IPS-18a (cell line): ENCODE results near the gene ATG9A.

Experiments
- H3K27ac ChIP-seq: one replicate; pipeline ENCODE4 v1.5.1; 2013; ENCODE audit warnings: low read length
- H3K27me3 ChIP-seq: one replicate; pipeline ENCODE4 v1.6.1; 2013; ENCODE audit warnings: mild to moderate bottlenecking, low read length; ENCODE audit not compliant: control insufficient read depth, insufficient read depth
- H3K36me3 ChIP-seq: one replicate; pipeline ENCODE4 v1.6.1; 2013; ENCODE audit warnings: low read depth, low read length; ENCODE audit not compliant: control insufficient read depth
- H3K4me1 ChIP-seq: one replicate; pipeline ENCODE4 v1.6.1; 2013; ENCODE audit warnings: low read depth, low read length; ENCODE audit not compliant: control insufficient read depth
- H3K4me3 ChIP-seq: one replicate; pipeline ENCODE4 v1.5.1; 2013; ENCODE audit warnings: low read length
- H3K9ac ChIP-seq: one replicate; pipeline ENCODE4 v1.6.1; 2013; ENCODE audit warnings: mild to moderate bottlenecking, low read length, moderate library complexity
- H3K9me3 ChIP-seq: one replicate; pipeline ENCODE4 v1.6.1; 2013; ENCODE audit warnings: low read depth, low read length; ENCODE audit not compliant: control insufficient read depth

The ATG9A gene, protein sequence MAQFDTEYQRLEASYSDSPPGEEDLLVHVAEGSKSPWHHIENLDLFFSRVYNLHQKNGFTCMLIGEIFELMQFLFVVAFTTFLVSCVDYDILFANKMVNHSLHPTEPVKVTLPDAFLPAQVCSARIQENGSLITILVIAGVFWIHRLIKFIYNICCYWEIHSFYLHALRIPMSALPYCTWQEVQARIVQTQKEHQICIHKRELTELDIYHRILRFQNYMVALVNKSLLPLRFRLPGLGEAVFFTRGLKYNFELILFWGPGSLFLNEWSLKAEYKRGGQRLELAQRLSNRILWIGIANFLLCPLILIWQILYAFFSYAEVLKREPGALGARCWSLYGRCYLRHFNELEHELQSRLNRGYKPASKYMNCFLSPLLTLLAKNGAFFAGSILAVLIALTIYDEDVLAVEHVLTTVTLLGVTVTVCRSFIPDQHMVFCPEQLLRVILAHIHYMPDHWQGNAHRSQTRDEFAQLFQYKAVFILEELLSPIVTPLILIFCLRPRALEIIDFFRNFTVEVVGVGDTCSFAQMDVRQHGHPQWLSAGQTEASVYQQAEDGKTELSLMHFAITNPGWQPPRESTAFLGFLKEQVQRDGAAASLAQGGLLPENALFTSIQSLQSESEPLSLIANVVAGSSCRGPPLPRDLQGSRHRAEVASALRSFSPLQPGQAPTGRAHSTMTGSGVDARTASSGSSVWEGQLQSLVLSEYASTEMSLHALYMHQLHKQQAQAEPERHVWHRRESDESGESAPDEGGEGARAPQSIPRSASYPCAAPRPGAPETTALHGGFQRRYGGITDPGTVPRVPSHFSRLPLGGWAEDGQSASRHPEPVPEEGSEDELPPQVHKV

DNA sequence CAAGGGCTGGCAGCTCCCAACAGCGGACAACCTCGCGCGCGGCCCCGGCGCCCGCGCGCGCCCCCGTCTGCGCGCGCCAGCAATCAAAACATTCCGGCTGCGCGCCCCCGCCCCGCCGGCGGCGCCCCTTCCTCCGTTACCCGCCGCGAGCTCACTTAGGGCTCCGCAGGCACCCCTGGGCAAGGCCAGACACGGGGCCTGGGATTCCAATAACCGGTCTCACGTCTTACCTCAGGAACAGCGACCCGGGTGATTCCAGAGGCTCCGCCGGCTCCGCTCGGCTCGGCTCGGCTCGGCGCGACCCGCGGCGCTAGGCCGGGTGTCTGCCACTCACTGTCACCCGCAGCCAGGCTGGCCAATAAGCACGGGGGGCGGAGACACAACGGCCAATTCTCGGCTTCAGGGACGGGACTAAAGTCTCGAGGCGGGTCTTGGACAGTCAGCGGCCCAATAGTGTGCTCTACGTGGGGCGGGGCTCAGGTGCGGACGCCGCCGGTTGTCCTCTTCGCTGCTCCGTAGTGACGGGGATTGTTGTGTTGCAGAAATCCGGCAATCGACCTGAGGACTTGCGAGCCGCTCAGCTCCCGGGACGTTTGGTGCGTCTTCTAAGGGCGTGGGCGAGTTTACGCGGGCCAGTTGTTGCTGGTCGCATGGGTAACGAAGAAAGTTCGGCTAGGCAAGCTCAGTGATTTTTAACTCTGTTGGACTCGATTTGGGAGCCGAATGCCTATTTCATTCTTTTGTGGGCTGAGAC is at the start of gene ATG9A, which contains the start of gene ANKZF1:
ATG9A (minus strand) TSS at position 332 of the 754 bp plus-strand sequence. CDS start 1,612 bp downstream, outside the sequence.
ANKZF1 (plus strand) TSS at position 502 of the 754 bp plus-strand sequence. CDS start 452 bp downstream, outside the sequence.
- H3K9me3 ChIP-seq, result no peaks in the 10 kb centered on the region
- no peaks in the 10 kb centered on the region for H3K27me3 ChIP-seq
- H3K36me3 ChIP-seq, result peaks cover 29% of the 10 kb centered on the region
- peak within 1 kb of the TSS; percentile 95 for H3K9ac ChIP-seq
- H3K4me3 ChIP-seq, result peak within 1 kb of the TSS; percentile 98
- peaks cover 3% of the 10 kb centered on the region for H3K4me1 ChIP-seq
- H3K27ac ChIP-seq, result peak within 1 kb of the TSS; percentile 83

DNA sequence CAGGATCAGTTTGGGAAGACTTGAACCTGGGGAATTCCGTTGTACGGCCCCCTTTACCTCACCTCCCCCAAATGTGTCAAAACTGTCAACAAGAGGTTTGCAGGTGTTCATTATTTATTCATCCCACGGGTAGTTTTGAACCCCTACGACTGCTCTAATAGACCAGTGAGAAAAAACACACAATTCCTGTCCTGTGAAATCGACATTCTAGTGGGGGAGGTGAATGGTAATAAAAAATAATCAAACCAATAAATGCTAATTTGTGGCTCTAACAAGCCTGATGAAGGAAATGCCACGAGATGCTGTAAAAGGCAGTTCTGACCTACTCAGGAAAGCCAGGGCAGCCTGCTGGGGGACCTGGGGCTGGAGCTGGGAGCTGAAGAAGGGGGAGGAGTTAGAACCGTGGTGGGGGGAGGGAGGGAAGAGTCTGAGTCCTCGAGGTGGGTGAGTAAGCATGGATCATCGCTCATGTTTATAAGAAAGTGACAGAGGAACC is 49.3 kb upstream of the ATG9A start:
- no peaks in the 10 kb centered on the region for H3K36me3 ChIP-seq
- H3K4me1 ChIP-seq, result peaks cover 31% of the 10 kb centered on the region
- H3K4me3 ChIP-seq, result peak overlapping the region; percentile 57
- no peaks in the 10 kb centered on the region for H3K27me3 ChIP-seq
- H3K27ac ChIP-seq, result no peak overlapping the region
- no peaks in the 10 kb centered on the region for H3K9me3 ChIP-seq
- H3K9ac ChIP-seq, result peak overlapping the region; percentile 48

DNA sequence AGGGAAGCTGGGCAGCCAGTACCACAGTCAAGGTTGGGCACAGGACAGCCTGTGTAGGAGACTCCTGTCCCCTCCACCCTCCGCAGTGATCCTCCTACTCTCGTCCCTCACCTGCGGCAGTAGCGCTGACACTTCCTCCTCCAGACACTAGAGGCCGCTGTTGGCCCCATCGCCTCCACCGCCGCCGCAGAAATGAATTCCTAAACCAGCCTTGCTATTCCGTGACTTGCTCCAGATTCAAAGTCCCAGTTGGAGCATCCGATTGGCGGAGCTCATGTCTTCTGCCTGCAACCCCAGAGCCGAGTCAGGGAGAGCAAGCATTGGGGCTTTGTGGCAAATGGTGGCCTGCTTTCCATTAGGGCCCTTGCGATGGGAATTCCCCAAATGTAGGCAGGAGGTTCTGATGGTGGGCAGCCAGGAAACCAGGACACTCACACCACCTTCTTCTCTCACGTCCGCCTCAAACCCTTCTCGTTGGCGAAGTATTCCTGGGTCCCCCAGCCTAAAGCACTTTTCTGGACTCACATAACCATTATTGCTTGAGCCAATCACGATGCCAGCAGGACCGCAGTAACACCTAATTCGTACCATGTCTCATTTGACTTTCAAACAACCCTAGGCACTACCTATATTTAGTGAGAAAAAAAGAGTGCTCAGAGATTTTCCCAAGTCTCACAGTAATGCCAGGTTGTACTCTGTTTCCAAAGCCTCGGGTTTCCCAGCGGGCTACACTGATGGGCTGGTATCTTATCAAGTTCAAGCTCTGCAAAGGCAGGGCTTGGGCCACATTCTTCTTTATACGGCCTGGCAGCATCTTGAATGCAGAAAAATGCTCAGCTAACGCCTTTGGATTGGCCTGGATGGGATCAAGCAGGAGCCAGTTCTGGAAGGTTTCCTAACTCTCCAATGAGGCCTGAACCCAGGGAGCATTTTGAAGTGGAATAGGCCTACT is 48.5 kb upstream of the ATG9A start:
- H3K4me3 ChIP-seq, result peak overlapping the region; percentile 57
- H3K27ac ChIP-seq, result no peak overlapping the region

DNA sequence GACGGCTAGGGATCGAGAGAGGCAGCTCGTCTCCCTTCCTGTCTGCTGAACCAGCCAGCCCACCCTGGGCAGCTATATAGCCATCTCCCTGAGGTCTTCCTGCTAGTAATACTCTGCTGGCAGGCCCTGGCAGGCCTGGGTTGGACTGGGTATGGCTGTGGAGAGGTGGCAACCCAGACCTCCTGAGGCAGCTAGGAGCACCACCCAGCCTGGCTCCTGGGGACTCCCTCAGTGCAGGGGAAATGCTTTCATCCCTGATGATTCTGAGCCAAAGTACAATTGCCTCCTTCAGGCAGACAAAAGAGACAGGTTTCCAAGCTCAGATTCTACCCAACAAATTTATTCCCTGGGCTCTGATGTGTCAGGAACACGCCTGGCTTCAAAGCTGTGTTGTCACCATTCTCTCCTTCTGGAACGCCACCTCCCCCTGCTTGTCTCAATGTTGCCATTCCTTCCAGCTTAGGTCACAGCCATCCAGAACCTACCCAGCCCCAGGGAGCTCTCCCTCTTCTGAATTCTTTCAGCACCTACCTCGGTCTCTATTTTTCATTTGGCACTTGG is 45.0 kb upstream of the ATG9A start:
- Histone ChIP-seq H3K4me3 (no peak overlapping the region), H3K27ac (no peak overlapping the region), H3K27me3 (no peaks in the 10 kb centered on the region), H3K4me1 (peaks cover 25% of the 10 kb centered on the region), H3K36me3 (no peaks in the 10 kb centered on the region), H3K9me3 (no peaks in the 10 kb centered on the region), H3K9ac (no peak overlapping the region)

More for the DNA sequence above, 48.5 kb upstream of the ATG9A start:
- H3K9ac ChIP-seq, result no peak overlapping the region
- no peaks in the 10 kb centered on the region for H3K27me3 ChIP-seq
- H3K36me3 ChIP-seq, result no peaks in the 10 kb centered on the region
- peaks cover 31% of the 10 kb centered on the region for H3K4me1 ChIP-seq
- H3K9me3 ChIP-seq, result no peaks in the 10 kb centered on the region

DNA sequence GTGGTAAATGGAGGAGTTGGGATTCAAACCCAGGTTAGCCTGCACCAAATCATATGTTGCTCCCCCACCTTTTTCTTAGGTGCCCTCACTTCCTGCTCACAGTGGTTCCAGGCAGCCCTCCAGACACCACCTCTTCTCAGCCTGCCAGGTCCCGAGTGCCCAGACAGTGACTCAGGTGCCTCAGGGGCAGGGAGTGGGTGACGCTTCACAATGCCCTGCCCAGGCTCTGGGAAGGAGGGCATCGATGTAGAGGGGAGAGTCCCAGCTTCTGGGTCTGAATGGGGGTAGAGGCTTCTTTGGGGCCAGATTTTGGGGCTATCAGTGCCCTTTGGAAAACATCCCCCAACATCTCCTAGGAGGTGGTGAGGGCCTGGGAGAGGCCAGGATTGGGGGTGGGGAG is 44.5 kb upstream of the ATG9A start:
- Histone ChIP-seq H3K27ac (no peak overlapping the region), H3K27me3 (no peaks in the 10 kb centered on the region), H3K9ac (no peak overlapping the region), H3K4me3 (no peak overlapping the region), H3K9me3 (no peaks in the 10 kb centered on the region), H3K4me1 (peaks cover 25% of the 10 kb centered on the region), H3K36me3 (no peaks in the 10 kb centered on the region)

DNA sequence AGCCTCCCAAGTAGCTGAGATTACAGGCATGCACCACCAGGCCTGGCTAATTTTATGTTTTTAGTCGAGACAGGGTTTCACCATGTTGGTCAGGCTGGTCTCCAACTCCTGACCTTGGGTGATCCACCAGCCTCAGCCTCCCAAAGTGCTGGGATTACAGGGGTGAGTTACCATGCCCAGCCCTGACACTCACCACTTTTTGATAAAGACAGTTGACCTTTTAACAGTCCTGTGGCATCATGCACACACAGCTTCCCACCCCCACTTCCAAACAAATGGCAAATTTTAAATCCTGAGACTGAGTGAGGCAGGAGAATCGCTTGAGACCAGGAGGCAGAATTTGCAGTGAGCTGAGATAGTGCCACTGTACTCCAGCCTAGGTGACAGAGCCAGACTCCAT is 43.6 kb upstream of the ATG9A start:
- H3K4me1 ChIP-seq, result peaks cover 16% of the 10 kb centered on the region
- no peak overlapping the region for H3K9ac ChIP-seq
- no peaks in the 10 kb centered on the region for H3K36me3 ChIP-seq
- no peak overlapping the region for H3K4me3 ChIP-seq
- H3K9me3 ChIP-seq, result no peaks in the 10 kb centered on the region
- H3K27ac ChIP-seq, result no peak overlapping the region
- H3K27me3 ChIP-seq, result no peaks in the 10 kb centered on the region

DNA sequence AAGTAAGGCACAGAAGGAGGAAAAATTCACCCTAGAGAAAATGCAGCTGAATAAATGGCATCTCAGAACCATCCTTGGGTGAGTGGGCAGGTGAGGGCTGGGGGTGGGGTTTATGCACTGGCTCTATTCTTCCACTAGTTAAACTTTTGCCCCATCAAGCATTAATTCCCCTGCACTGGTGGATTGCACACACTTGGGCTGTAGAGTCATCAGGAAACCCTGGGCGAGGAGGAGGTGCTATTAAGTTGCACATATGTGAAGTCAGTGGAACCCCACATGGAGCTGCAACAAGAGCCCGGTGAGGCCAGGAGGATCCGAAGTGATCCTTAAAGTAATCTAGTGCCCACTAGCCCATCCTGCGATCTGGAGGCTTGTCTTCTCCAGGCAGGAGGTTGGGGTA is 42.9 kb upstream of the ATG9A start:
- no peak overlapping the region for H3K4me3 ChIP-seq
- no peaks in the 10 kb centered on the region for H3K9me3 ChIP-seq
- no peak overlapping the region for H3K9ac ChIP-seq
- no peak overlapping the region for H3K27ac ChIP-seq
- no peaks in the 10 kb centered on the region for H3K36me3 ChIP-seq
- no peaks in the 10 kb centered on the region for H3K27me3 ChIP-seq
- H3K4me1 ChIP-seq, result peaks cover 12% of the 10 kb centered on the region

DNA sequence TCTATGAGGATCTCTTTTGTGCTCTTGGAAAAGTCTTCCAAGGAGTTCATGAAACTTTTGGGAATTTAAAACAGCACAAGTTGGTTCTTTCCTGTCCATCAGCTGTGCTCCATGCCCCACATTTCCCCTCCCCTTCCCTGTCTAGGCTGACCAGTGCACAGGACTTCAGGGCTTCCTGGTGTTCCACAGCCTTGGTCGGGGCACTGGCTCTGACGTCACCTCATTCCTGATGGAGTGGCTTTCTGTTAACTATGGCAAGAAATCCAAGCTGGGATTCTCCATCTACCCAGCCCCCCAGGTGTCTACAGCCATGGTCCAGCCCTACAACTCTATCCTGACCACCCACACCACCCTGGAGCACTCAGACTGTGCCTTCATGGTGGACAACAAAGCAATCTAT is 41.6 kb upstream of the ATG9A start:
- Histone ChIP-seq H3K4me1 (peaks cover 10% of the 10 kb centered on the region), H3K9ac (no peak overlapping the region), H3K27ac (no peak overlapping the region), H3K36me3 (no peaks in the 10 kb centered on the region), H3K4me3 (no peak overlapping the region), H3K9me3 (no peaks in the 10 kb centered on the region), H3K27me3 (no peaks in the 10 kb centered on the region)

DNA sequence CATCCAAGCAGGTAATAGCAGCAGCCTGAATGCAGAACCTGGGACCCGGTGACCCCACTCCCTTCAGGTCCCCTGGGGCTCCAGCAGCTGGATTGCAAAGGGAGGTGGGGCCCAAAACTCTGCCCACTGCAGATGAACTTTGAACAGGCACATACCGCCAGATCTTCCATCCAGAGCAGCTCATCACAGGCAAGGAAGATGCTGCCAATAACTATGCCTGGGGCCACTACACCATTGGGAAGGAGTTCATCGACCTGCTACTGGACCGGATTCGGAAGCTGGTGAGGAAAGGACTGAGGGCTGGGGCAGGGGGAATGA is 40.6 kb upstream of the ATG9A start:
- H3K36me3 ChIP-seq, result no peaks in the 10 kb centered on the region
- H3K9me3 ChIP-seq, result no peaks in the 10 kb centered on the region
- H3K27ac ChIP-seq, result no peak overlapping the region
- no peak overlapping the region for H3K4me3 ChIP-seq
- peaks cover 10% of the 10 kb centered on the region for H3K4me1 ChIP-seq
- no peaks in the 10 kb centered on the region for H3K27me3 ChIP-seq
- no peak overlapping the region for H3K9ac ChIP-seq

DNA sequence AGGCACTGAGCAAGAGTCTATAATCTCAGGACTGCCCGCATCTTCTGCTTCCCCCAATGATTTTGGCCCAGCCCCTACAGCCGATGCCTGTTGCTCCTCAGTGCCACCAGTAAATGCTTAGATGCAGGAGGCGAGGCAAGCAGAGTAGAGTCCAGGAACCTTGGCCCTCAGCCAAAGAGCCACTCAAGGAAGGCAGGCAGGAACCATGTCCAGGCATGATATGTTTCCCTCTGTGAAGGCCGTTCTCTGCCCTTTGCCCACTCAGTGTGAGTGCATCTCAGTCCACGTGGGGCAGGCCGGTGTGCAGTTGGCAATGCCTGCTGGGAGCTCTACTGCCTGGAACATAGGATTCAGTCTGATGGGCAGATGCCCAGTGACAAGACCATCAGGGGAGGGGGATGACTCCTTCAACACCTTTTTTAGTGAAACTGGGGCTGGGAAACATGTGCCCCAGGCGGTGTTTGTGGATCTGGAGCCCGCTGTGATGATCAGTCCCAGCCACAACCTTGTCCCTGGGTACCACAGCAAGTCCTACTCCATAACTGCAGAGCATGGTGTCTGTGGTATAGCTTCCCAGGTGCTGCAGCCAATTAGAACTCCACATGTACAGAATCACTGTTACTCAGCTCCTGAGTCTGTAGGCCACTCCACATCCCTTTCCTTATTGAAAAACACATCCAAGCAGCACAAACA is 40.1 kb upstream of the ATG9A start:
- Histone ChIP-seq H3K27ac (no peak overlapping the region), H3K4me1 (peaks cover 5% of the 10 kb centered on the region), H3K4me3 (no peak overlapping the region), H3K36me3 (no peaks in the 10 kb centered on the region), H3K9ac (no peak overlapping the region), H3K9me3 (no peaks in the 10 kb centered on the region), H3K27me3 (no peaks in the 10 kb centered on the region)
